Chondrocyte (in vitro differentiated cells): Measurements from ENCODE around the gene PHETA2. TPM values are rescaled to one million over a fixed set of nuclear protein-coding genes. Genes with fewer than 3 reads are reported as not detected.
"Not testable (repeated sequence)": the region's sequence is repeated elsewhere in the genome, so short reads cannot be mapped to it uniquely, and the experiment has no call there.

ENCODE experiments used
- DNase-seq: peaks from one replicate; pipeline ENCODE4 v3.0.0; 2021; ENCODE audit warnings: mixed read lengths, low spot score
- H3K27ac Mint-ChIP-seq: one replicate; pipeline ENCODE4 v1.8.0; 2021; ENCODE audit warnings: mild to moderate bottlenecking, moderate library complexity, mixed read lengths; ENCODE audit not compliant: unreplicated experiment
- H3K27me3 Mint-ChIP-seq: 2 replicates; pipeline ENCODE4 v1.8.0; 2021; ENCODE audit warnings: low read depth, mixed read lengths
- H3K36me3 Mint-ChIP-seq: 2 replicates; pipeline ENCODE4 v1.8.0; 2021; ENCODE audit warnings: low read depth, mixed read lengths
- H3K4me1 Mint-ChIP-seq: 2 replicates; pipeline ENCODE4 v1.8.0; 2021; ENCODE audit warnings: low read depth, mild to moderate bottlenecking, mixed read lengths
- H3K4me3 Mint-ChIP-seq: one replicate; pipeline ENCODE4 v1.8.0; 2021; ENCODE audit warnings: mild to moderate bottlenecking, moderate library complexity, mixed read lengths; ENCODE audit not compliant: unreplicated experiment
- H3K9me3 Mint-ChIP-seq: 2 replicates; pipeline ENCODE4 v1.8.0; 2021; ENCODE audit warnings: low read depth, mixed read lengths
- CTCF ChIP-seq: fragments of 200-600 bp; sonication (generic); IDR thresholded peaks from 2 replicates; pipeline ENCODE4 v1.5.0; 2021; ENCODE audit warnings: antibody characterized with exemption, mild to moderate bottlenecking, moderate library complexity
- total RNA-seq: library from RNA; stranded (reverse); gene quantifications from 3 replicates; pipeline ENCODE4 v1.2.1, GENCODE V29; 2021

PHETA2 gene
- total RNA-seq, 1 donor from 2014 or later, result 1.4 TPM

GRCh38 chr22:42114721-42115120 is 40.7 kb downstream of the PHETA2 start:
- no peak overlapping the region for H3K4me3 Mint-ChIP-seq
- DNase-seq, result no peak
- peaks cover 11% of the 10 kb centered on the region for H3K36me3 Mint-ChIP-seq
- peak; percentile 69 for TF ChIP-seq CTCF
- no peaks in the 10 kb centered on the region for H3K4me1 Mint-ChIP-seq
- no peaks in the 10 kb centered on the region for H3K27me3 Mint-ChIP-seq
- H3K27ac Mint-ChIP-seq, result no peak overlapping the region
- peaks cover 10% of the 10 kb centered on the region for H3K9me3 Mint-ChIP-seq

GRCh38 chr22:42115420-42115830 is 41.4 kb downstream of the PHETA2 start:
- not testable (repeated sequence) for H3K4me1 Mint-ChIP-seq, H3K27ac Mint-ChIP-seq, H3K4me3 Mint-ChIP-seq, H3K27me3 Mint-ChIP-seq, DNase-seq
- Mint-ChIP-seq H3K36me3 (peaks cover 11% of the 10 kb centered on the region), H3K9me3 (peaks cover 10% of the 10 kb centered on the region)

- no peak for TF ChIP-seq CTCF
- Mint-ChIP-seq H3K27me3 (no peaks in the 10 kb centered on the region), H3K4me1 (no peaks in the 10 kb centered on the region), H3K4me3 (no peak overlapping the region), H3K36me3 (peaks cover 11% of the 10 kb centered on the region), H3K9me3 (peaks cover 10% of the 10 kb centered on the region), H3K27ac (no peak overlapping the region)
- DNase-seq, result no peak
Measured at GRCh38 chr22:42116848-42117424, 42.9 kb downstream of the PHETA2 start.

GRCh38 chr22:42120231-42121021 is 46.4 kb downstream of the PHETA2 start:
- H3K36me3 Mint-ChIP-seq, H3K27ac Mint-ChIP-seq, H3K9me3 Mint-ChIP-seq, H3K4me1 Mint-ChIP-seq, H3K4me3 Mint-ChIP-seq, H3K27me3 Mint-ChIP-seq, DNase-seq: not testable (repeated sequence)

- H3K36me3 Mint-ChIP-seq, H3K4me1 Mint-ChIP-seq, H3K4me3 Mint-ChIP-seq, H3K27ac Mint-ChIP-seq, H3K27me3 Mint-ChIP-seq, H3K9me3 Mint-ChIP-seq, DNase-seq: not testable (repeated sequence)
Measured at GRCh38 chr22:42123529-42123928, 49.5 kb downstream of the PHETA2 start.

GRCh38 chr22:42127606-42128005 is 53.6 kb downstream of the PHETA2 start:
- no peaks in the 10 kb centered on the region for H3K9me3 Mint-ChIP-seq
- H3K27ac Mint-ChIP-seq, result no peak overlapping the region
- no peak overlapping the region for H3K4me3 Mint-ChIP-seq
- DNase-seq, result no peak
- H3K36me3 Mint-ChIP-seq, result no peaks in the 10 kb centered on the region
- no peaks in the 10 kb centered on the region for H3K27me3 Mint-ChIP-seq
- no peak for TF ChIP-seq CTCF
- no peaks in the 10 kb centered on the region for H3K4me1 Mint-ChIP-seq

GRCh38 chr22:42128007-42128406 is 54.0 kb downstream of the PHETA2 start:
- not testable (repeated sequence) for H3K4me1 Mint-ChIP-seq, H3K4me3 Mint-ChIP-seq, H3K9me3 Mint-ChIP-seq, DNase-seq, H3K36me3 Mint-ChIP-seq, H3K27me3 Mint-ChIP-seq, H3K27ac Mint-ChIP-seq

Other genes with a start within 250 kb of the PHETA2 start
- gene SREBF2, start 241.1 kb upstream of the PHETA2 start, total RNA-seq, result 91.3 to 106 TPM (median 100 TPM) in 3 replicates
- not detected in 3 replicates for gene SHISA8, start 159.2 kb upstream of the PHETA2 start, total RNA-seq
- gene TNFRSF13C, start 147.4 kb upstream of the PHETA2 start, total RNA-seq, result 0.07 to 0.56 TPM (median 0.21 TPM) in 3 replicates
- gene CENPM, start 127.1 kb upstream of the PHETA2 start, total RNA-seq, result 3.3 to 9.3 TPM (median 3.3 TPM) in 3 replicates
- 0.87 to 0.92 TPM (median 0.92 TPM) in 3 replicates for gene SEPTIN3, start 104.8 kb upstream of the PHETA2 start, total RNA-seq
- gene WBP2NL, start 75.5 kb upstream of the PHETA2 start, total RNA-seq, result not detected in 3 replicates
- 17.1 to 20.2 TPM (median 18.9 TPM) in 3 replicates for gene NAGA, start 3.4 kb upstream of the PHETA2 start, total RNA-seq
- 54.1 to 56.1 TPM (median 55.0 TPM) in 3 replicates for gene SMDT1, start 5.5 kb downstream of the PHETA2 start, total RNA-seq
- gene NDUFA6, start 16.5 kb downstream of the PHETA2 start, total RNA-seq, result 62.2 to 70.7 TPM (median 66.3 TPM) in 3 replicates
- gene CYP2D6, start 56.6 kb downstream of the PHETA2 start, total RNA-seq, result 0.75 to 1.7 TPM (median 0.95 TPM) in 3 replicates
- gene TCF20, start 196.4 kb downstream of the PHETA2 start, total RNA-seq, result 27.3 to 35.1 TPM (median 31.0 TPM) in 3 replicates